DMS153 treated with DMSO at 0.1 percent for 48 hours (cell line): Measurements from ENCODE around the gene PDHA1.
A peak's percentile ranks its signal among the peaks of the same experiment; 100 is the strongest.

Experiments used
- DNase-seq: peaks from one replicate; lab custom pipeline; 2025; ENCODE audit not compliant: unreplicated experiment; lab: John Stamatoyannopoulos, UW

The PDHA1 gene

DNA sequence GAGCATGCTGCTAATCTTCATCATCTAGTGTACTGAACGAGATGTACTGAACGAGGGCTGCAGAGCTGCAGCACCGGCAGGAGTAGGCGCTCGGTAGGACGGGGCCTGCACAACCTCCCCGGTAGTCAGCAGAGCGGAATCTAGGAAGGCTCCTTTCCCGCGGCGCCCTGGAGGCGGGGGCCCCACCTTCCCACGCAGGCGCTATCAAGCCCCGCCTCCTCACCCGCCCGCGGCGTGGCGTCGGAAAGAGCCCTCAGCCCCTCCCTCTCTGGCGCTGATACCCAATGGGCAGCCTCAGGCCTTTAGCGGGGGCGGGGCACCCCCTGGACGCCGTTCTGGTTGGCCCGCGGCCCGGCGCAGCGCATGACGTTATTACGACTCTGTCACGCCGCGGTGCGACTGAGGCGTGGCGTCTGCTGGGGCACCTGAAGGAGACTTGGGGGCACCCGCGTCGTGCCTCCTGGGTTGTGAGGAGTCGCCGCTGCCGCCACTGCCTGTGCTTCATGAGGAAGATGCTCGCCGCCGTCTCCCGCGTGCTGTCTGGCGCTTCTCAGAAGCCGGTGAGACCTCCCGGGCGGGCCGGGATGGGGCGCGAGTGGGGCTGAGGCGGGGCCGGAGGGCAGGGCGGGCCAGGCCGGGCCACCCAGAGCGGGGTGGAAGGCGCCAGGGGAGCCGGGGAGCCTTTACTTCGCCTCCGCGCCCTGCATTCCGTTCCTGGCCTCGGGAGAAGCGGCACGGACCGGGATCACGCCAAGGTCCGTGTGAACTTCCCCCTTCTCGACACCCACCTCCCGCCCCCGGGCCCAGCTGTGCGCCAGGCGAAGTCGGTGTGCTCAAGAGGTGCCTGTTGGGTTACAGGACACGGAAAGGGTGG is at the start of gene PDHA1:
PDHA1 (plus strand) TSS at position 393 of the 874 bp plus-strand sequence; CDS start at position 504, 111 bp downstream.
- peak; percentile 65 for DNase-seq

DNA sequence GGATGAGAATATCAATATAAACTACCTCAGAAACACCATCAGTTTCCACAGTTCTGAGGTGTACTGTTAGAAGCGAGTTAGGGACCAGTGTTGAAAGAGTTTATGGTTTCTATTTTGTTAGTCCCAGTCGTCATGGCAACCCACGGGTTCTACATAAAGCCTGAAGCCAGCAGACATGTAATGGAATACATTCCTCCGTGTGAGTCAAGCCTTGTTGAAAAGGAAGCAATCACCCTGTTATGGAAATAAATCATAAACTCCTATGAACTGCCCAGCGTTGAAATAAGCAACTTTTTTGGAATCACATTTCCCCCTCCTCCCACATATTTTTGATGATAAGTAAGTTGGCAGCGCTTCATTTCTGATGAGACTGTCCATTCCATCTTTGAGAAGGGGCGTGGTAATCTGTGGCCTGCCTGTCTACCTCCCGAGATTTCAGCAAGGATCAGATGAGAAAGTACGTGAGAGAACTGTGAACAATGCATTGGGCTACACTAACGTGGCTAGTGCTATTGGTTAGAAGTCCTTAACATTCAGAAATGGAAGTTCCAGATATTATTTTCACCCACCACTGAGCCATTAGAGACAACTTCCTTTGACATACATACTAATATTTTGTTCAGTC is 40.4 kb upstream of the PDHA1 start:
- DNase-seq, result no peak

- DNase-seq, result no peak
Measured at GRCh38 chrX:19326567-19326966, 17.2 kb upstream of the PDHA1 start.

GRCh38 chrX:19331831-19332230 is 11.9 kb upstream of the PDHA1 start:
- DNase-seq, result no peak

DNA sequence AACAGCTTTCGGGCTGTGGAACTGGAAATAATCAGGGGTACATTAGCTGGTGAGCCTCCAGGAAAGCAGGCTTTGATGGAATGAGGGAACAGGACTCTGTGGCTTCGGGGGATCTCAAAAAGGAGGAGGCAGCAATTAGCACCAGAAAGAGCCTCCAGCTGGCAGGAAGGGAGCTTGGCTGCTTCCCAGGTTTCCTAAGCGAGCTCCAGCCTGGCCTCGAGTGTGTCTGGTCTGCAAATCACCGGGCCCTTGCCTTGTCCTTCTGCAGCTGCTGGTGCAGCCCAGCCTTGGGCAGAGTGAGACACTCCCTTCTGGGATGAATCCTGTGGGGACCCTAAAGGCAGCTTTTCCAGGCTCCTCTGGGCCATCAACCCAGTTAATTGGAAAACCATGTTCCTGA is 10.7 kb upstream of the PDHA1 start:
- DNase-seq, result no peak

DNA sequence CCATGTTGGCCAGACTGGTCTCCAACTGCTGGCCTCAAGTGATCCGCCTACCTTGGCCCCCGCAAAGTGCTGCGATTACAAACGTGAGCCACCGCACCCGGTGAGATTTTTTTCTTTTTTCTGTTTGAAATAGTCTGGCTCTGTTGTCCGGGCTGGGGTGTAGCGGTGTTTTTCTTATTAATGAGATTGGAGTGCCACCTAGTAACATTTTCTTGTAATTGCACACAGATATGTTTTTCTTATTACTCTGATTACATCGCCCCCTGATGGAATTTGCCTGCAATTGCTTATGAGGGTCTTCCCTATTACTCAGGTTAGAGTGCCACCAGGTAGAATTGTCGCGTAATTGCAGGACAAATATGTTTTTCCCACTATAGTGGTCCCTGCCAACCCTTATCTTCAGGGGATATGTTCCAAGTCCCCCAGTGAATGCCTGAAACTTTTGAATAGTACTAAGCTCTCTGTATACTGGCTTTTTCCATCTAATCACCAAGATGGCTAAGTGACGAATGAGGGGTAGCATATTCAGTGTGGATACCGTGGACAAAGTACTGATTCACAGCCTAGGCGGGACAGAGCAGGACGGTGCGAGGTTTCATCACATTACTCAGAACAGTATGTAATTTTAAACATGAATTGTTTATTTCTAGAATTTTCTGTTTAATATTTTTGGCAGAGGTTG is 8.6 kb upstream of the PDHA1 start:
- DNase-seq, result no peak

DNA sequence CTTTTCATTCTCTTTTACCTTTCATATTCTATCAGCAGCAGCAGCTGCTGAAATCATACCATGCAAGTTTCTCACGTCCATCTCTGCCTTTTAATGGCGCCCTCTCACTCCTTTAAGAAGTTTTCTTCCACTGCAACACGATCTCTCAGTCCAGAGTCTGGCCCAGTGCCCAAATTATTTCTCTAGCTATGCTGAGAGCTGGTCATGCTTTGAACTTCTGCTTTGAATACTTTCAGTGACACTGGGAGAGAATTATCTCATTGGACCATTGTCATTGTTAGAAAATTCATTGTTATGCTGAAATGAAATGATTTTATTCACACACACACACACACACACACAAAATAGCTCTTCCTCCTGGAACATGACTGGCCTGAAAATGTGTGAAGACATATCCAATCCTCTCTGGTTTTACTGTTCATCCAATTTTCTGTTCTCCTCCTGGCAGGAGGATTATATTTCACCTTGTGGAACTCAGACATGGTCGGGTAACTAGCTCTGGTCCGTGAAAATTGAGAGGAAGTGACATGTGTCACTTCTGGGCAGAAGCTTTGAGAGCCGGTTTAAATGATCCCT is 1.3 kb upstream of the PDHA1 start:
- DNase-seq, result no peak

GRCh38 chrX:19343085-19343534 is 617 bp upstream of the PDHA1 start:
- no peak for DNase-seq

- no peak for DNase-seq
Measured at GRCh38 chrX:19344661-19345060, 934 bp downstream of the PDHA1 start.

GRCh38 chrX:19347916-19348315 is 4.2 kb downstream of the PDHA1 start:
- DNase-seq, result no peak

GRCh38 chrX:19349264-19349663 is 5.5 kb downstream of the PDHA1 start:
- DNase-seq, result no peak

- no peak for DNase-seq
Measured at GRCh38 chrX:19350941-19351384, 7.2 kb downstream of the PDHA1 start.

DNA sequence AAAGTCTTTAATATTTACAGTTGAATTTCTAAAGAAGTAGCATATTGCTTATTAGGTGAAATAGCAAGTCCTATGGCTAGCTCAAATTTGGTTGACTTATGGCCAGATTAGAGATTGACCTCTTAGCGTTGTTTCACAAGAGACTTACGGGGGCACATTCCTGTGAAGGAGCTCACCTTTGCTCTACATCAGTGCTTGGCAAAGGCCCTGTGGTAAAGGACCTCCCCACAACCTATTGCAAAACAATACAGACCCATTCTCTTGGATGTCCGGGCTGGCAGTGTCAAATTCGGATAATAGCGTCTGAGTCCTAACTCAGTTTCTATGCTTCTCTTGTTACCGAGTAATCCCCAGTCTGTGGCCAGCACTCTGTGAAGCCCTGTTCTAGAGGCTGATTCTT is 10.9 kb downstream of the PDHA1 start:
- no peak for DNase-seq

- no peak for DNase-seq
Measured at GRCh38 chrX:19358521-19358920, 14.8 kb downstream of the PDHA1 start.

DNA sequence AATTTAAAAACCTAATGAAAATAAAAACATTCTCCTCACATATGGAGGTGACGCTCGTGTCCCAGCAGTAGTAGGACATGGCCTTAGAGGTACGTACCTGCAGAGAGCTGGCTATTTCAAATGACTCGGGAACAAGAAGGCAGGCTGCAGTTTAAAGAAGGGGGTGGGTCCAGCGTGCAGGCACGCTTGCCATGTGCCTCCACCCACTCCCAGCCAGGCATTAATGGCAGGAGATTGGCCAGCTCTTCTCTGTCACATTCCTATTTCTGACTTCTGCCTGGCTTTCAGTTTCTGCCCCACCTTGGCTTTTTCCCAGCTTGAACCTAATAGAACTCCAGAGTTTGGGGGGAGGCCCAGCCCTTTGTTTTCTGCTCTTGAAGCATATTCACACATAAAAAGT is 17.2 kb downstream of the PDHA1 start:
- DNase-seq, result no peak

DNA sequence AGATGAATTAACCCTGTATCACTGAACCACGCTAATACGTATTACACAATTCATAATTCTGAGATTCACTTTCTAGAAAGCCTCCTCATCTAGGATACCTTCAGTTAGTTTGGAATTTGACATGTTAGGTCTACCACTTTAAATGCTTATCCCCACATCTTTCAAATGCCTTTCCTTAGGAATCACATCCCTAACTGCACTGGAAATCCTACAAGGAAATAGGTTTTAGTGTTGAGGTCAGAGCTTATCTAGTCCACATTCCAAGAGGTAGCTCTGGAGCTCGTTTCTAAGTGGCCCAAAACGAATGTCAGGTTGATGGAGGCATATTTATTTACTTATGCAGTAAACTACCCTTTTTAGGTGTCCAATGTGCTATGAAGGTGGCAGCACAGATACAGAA is 18.0 kb downstream of the PDHA1 start:
- no peak for DNase-seq

DNA sequence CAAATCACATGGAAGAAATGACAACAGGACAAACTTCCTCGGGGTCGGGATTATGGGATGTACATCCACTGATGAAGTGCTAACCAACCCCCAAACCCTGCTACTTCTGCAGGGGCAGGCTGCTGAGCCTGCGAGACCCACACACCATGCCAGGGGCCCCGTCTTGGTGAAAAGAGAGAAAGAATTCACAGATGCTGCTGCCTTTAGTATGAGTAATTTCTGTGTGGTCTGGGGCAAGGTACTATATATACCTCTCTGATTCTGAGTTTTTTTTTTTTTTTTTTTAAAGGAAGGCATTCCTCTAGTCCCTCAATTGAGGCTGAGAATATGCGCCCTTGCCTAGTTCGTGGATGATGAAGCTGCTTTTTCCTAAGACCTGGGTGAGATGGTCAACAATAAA is 24.8 kb downstream of the PDHA1 start:
- no peak for DNase-seq

- DNase-seq, result no peak
Measured at GRCh38 chrX:19370061-19370460, 26.3 kb downstream of the PDHA1 start.

GRCh38 chrX:19372170-19372546 is 28.4 kb downstream of the PDHA1 start:
- DNase-seq, result peak; percentile 0

DNA sequence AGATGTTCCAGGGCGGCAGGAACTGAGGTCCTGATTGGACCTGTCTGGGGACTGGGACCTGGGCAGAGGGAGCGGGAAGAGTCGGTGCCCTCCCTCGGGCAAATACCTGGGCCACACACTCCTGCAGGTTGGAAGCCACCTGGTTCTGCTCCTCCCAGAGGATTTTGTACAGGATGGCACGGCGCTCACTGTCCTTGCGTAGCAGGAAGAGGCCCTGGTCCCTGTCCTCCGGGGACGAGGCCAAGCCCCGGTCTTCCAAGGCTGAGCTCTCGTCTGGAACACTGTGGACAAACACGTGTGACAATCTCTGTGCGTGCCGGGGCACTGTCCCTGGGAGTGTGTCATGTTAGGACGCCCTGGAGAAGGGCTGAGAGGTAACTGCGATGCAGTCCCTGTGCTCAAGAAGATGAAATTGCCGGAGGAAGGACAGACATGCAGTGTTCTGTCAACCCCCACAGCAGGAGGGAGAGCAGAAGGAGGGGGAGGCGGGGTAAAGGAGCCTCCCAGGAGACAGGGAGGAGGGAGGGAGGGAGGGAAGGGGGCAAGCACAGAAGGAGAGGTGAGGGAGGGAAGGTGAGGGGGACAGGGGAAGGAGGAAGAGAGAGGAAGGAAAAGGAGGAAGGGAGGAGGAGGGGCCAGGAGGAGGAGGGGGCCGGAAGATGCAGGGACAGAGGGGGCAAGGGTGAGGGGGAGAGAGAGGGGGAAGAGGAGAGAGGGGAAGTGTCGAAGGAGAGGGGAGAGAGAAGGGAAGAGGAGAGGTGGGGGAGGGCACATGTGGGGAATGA is 29.0 kb downstream of the PDHA1 start:
- peak; percentile 0 for DNase-seq
